ENCODE data around the gene WNT10A.

Gene WNT10A

DNA sequence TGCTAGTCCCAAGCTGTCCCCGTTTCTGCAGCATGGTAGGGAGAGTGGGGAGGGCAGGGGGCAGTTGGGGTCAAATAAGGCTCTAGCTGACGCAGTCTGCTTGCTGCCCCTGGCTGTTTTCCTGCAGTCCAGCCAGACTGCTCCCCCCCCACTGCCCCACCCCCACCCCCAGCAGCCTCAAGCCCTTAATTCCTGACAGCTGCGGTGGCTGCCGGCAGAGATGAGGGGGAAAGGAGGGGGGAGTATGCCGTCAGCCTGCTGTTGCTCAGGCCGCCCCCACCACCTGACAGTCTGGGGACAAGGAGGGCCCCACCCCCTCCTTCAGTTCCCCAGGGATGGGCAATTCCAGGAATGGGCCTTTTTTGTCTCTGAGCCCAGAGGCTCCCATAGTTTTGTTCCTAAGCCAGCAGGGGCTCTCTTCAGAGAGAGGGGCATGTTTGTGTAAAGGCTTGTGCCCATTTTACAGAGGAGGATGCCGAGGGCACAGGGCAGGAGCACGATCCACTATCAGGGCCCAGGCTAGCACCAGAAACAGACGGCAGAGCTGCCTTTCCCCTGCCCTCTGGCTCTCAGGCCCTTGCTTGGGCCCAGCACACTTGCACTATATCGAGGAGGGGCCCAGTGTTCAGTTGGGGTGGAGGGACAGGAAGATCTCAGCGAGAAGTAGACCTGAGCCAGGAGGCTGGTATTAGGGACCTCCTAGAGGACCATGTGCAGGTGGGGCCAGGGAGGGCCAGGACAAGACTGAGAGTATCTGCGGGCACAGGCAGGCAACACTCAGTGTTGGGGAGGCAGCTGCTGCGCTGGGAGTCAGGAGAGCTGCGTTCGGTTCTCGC, 1.5 kb upstream of the WNT10A start:
- no peak for DNase-seq

DNA sequence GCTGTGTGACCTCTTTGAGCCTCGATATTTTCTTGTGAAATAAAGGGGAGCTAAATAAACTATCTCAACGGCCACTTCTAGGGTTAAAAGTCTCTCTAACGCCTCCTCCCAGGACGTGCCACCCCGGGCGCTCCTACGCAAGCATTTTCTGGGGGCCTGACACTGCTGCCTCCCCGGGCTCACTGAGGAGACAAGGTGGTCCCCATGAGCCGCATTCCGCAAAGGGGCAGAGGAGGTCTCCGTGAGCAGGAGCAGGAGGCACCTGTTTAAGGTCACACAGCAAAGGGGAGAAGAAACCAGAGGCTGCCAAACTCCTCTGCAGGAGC, 913 bp upstream of the WNT10A start:
- DNase-seq: no peak

DNA sequence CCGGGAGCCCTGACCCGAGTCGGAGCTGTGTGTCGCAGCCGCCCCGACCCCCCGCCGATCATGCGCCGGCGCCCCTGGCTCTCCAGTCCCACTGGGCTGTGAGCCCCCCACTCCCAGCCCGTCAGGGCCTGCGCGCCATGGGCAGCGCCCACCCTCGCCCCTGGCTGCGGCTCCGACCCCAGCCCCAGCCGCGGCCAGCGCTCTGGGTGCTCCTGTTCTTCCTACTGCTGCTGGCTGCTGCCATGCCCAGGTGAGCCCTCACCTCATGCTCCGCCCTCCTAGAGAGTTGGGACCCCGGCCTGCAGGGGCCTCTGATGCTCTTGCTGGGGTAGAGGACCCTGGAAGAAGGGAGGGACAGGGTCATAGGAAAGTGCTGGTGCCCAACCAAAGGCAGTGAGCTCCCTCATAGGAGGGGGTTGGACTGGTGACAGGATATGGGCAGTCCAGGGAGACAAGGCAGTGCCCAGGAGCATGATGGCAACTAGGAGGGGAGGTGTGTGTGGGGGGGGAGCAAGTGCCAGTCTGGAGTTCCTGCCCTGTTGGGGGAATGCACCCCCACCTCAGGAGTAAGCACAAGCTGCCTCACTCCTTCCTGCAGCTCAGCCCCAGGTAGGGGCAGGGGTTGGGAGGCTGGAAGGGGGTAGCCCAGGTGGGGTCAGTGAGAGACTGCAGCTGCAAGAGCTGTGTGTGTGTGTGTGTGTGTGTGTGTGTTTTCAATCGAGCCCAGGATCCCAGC, 375 bp downstream of the WNT10A start:
- no peak for DNase-seq

DNA sequence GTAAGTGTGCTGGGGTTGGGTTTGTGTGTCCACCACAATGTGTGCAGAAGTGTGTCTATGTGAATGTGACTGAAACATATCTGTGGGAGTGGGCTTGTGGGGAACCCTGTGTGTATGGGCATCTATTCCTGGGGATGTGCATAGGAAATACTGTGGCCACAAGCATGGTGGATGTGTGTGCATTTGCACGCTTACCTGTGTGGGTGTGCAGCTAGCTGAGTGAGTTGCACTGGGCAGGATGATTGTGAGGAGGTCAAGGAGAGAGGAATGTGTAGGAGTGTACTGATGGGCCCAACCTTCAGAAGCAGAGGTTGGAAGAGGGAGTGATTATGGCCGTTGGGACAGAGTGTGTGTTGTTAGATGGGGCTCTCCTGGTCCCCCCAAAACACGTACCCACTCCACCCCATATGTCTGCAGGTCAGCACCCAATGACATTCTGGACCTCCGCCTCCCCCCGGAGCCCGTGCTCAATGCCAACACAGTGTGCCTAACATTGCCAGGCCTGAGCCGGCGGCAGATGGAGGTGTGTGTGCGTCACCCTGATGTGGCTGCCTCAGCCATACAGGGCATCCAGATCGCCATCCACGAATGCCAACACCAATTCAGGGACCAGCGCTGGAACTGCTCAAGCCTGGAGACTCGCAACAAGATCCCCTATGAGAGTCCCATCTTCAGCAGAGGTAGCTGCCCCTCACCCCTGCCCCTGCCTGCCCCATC, 1.2 kb downstream of the WNT10A start:
- DNase-seq: no peak

DNA sequence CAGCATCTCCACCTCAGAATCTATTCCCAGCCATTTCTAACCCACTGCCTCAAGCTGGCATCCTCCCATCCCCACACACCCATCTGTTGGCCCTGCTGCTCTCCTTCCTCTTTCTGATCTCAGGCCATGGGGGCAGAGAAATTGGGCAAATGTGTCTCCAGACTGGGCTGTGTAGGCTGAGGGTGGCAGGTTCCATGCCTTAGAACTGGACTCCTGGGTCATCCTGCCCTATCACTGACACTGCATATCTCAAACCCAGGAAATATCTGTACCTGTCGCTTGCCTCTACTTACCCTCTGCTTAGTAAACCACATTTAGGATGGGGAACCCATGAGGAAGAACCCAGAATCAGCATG, 1.8 kb downstream of the WNT10A start:
- no peak for DNase-seq

DNA sequence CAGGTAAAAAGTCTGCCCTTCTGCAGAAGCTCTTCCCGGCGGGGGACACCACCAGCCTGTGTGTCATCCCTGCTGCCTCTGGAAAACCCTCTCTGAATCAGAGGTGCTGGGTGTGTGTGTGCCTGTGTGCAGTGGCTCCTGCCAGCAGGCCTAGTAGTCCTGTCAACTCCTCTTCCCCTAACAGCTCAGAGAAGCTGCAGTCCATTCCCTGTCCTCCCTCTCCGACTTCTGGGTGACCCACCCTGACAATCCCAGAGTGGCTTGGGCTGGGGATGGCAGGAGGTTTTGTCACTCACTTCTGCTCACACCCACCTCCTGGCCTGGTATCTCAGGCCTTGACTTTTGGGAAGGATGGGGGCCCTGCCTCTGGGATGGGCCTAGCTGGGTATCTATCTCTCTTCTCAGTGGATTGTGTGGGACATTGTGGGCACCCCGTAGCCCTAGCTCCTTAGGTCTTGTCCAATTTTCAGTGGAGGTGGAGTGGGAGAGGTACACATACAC, 2.3 kb downstream of the WNT10A start:
- DNase-seq: no peak

DNA sequence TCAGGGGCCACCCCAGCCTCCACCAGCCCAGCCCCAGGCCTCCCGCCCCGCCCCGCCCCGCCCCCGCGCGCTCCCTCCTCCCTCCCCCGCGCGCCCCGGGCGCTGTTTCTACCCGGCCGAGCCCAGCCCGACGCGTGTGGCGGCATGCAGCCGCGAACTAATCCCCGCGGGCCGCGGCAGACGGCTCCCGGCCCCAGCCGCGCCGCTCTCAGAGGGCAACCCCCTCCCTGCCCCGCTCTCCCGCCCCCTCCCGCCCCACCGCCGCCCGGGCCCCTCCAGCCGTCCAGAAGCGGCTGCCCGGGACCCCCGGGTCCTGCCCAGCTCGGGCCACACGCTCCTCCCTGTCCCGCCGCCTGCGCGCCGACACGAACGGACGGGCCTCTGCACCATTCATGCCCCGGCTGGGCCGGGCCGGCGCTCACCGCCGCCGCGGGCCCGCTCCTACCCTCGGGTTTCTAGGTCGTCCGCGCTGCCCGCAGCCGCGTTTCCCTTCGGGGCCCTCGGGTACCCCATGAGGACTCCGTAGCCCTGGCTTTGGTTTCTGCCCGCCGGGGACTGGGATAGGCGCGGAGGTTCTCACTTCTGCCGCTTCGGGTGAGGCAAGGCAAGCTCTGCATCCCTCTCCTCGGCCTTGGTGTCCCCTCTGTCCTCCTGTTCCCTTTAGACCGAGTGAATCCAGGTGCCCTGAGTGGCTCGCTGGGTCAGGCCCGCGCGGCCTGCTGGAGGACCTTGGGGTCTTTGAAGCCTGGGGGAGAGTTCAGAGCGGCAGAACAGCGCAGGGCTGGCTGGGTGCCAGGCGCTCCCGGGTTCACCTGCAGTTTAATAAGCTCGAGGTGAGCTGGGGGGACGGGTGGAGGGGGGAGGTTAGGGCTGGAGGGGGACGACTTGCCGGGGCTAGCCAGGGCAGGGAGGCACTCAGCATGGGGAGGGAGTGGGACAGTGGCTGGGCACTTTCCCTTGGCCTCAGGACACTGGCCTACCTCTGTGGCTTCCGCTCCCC, 3.1 kb downstream of the WNT10A start:
- DNase-seq: no peak

DNA sequence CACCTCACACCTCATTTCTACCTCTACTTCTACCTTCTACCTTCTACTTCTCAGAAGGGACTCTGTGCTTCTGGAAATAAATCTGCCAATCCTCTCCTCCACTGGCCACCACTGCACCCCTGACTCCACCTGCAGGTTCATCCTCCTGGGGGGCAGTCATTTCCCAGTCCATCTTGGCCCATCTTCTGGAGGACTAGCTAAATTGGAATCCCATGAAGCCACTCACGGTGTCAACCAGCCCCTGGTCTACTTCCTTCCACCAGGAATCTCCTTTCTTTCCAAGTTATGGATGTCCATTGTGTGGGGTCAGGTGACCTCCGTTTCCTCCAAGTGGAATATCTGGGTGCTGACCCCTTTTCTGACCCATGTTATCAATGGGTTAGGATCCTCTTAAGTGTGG, 3.9 kb downstream of the WNT10A start:
- DNase-seq: no peak

DNA sequence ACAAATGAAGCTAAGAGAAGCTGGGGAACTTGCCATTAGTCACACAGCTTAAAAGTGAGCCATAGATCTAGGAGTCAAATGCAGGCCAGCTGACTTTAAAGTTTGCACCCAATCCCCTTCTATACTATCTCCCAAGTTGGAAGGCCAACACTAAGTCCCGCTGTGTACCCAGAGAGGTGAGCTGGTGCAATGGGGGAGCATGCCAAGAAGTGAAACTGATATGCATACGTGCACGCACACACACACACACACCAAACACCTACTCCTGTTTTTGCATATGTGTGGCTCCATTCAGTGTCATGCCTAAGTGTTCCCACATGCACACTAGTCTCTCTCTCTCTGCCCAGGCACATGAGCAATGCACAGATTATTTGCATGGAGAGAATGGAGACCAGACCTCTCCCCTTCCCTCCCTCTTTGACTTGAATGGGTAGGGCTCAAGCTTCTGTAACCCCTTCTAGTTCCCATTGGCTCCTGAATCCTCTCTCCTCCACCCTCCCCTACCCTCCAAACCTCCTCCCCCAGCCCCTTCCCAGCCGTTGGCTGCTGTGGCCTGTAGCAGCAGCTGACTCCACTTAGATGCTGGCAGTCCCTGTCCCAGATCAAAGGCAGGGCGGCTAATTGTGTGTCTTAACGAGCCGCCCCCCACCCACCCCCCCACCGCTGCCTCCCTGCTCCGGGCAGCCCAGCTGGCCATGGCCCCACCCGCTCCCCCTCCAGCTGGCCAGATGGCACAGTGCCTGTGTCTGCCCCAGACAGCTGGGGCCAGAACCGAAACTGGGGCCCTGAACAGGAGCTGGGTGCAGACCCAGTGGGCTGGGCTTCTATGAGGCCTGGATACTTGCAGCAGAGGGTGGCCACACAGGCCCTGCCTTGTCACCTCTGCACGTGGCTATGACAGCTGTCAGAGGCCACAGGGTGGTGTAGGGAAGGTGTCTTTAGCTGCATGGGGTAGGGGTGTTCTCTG, 5.6 kb downstream of the WNT10A start:
- no peak for DNase-seq

DNA sequence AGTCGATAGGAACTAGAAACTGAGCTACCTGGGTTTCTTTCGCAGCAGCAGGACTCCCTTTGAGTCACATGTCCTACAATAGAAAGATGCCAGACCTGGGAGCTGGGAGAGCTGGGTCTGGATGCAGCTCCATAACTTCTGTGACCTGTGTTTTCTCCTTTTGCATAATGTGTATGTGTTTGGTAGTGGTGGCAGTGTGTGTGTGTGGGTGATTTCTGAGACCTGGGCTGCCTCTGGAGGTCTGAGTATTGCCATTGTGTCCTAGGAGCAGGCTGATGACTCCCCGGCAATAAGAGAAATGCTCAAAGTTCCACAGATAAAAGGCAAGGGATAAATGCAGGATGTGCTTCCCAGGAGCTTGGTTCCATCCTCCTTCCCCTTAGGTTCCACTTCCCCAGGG, 6.4 kb downstream of the WNT10A start:
- no peak for DNase-seq

DNA sequence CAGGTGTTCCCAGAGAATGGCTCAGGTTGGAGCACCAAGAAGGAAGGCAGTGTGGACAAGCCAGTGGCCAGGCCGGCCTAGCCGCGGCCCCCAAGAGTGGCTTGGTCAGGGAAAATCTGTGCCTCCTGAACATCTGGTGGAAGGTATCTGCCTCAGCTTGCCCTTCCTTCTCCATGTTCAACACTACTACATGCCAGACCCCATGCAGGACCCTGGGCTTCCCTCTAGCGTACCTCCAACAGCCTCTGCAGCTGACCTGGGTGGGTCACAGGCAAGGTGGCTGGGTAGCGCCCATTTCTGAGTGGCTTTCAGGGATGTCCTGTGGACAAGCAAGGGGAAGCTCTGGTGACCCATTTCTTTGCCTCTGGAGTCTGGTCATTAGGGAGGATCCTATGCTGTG, 7.7 kb downstream of the WNT10A start:
- no peak for DNase-seq

DNA sequence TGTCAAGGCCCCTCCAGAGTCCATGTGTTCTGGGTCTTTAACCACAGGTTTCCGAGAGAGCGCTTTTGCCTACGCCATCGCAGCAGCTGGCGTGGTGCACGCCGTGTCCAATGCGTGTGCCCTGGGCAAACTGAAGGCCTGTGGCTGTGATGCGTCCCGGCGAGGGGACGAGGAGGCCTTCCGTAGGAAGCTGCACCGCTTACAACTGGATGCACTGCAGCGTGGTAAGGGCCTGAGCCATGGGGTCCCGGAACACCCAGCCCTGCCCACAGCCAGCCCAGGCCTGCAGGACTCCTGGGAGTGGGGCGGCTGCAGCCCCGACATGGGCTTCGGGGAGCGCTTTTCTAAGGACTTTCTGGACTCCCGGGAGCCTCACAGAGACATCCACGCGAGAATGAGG, 9.3 kb downstream of the WNT10A start:
- DNase-seq: no peak

DNA sequence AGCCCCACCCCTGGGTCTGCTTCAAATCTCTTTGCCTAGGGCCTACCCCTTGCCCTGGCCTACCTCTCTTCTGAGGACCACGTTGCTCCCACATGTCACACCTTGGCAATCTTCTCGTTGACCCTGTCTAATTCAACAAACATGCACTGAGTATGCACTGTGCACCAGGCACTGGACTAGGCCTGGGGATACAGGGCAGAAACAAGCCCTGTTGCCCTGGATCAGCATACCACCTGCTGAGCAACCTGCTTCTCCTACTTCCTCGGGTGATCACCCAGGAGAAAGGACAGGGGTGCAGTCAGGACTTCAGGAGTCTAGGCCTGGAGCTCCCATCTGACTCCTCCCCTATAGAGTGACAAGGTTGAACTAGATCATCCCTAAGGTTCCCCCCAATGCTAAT, 9.7 kb downstream of the WNT10A start:
- DNase-seq: no peak

DNA sequence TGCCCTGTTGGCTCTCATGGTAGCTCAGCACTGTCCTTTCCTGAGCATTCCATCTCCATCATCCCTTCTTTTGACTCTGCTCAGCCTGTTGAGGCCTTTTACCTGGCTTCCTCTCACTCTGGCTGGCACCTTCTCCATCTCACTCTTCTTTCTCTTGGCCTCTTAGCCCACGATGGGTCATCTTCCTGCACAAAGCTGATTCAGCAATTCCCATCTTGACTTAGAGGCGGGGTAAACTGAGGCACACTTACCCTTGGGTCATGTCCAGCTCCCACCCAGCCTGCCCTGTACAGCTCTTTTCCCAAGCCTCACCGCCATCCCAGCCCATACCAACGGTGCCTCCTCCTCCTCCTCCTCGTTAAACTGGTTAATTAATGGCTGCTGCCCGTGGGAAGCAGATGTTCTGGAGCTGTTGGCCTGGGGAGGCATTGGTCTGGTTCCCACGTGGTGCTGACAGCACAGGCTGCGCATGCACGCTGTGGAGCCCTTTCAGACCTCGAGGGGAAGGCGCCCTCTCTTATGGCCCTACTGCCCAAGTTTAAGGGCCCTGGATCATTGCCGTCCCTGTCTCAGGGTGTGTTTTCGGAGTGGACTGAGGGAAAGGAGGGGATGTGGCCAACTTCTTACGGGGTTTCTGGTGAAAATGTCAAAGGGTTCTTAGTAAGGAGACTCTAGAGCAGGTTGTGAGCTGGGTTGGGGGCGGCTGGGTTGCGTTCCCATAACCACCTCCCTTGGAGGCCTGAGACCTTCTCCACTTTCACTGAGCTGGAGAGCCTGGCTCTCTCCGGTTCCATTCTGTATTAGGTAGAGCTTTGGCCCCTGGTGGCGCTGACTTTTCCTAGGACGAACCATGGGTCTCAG, 10.9 kb downstream of the WNT10A start:
- DNase-seq: no peak

DNA sequence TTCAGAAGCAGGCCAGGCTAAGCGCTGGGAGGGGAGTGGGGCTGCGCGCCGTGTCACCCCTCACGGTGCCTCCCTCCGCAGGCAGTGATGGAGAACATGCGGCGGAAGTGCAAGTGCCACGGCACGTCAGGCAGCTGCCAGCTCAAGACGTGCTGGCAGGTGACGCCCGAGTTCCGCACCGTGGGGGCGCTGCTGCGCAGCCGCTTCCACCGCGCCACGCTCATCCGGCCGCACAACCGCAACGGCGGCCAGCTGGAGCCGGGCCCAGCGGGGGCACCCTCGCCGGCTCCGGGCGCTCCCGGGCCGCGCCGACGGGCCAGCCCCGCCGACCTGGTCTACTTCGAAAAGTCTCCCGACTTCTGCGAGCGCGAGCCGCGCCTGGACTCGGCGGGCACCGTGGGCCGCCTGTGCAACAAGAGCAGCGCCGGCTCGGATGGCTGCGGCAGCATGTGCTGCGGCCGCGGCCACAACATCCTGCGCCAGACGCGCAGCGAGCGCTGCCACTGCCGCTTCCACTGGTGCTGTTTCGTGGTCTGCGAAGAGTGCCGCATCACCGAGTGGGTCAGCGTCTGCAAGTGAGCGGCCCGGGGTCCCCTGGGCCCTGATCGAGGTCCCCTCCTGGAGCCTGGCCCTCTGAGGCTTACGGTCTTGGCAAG, 12.2 kb downstream of the WNT10A start:
- DNase-seq: peak; percentile 45

DNA sequence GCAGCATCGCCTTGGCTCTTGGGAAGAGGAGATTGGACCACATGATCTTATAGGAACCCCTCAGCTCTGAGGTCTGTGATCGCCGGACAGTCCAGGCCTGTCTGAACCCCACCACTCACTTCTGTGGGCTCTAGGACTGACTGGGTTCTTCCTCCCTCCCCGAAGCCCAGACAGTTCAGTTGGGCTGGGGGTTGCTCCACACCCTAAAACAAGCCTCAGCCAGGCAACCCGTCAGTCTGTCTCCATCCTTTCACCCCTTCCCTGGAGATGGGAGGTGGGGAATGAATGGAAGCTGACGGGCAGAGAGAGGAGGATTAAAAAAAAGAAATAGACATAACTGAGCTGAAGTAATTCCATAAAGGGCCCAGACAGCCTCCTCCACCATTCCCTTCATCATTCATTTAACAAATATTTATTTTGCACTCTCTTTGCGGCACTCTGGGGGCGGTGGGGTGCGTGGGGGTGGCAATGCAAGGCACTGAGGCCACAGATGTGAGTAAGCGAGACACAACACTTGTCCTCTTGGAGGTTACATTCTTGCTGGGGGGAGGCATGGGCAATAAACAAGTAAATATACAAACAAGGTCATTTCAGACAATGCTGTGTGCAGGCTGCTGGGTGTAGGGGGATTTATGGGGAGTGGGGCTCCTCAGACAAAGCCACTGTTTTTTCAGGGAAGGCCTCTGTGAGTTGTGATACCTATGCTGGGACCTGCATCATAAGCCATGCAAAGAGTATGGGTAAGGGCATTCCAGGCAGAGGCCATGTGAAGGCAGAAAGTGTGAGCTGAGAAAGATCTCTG, 12.9 kb downstream of the WNT10A start:
- DNase-seq: no peak

DNA sequence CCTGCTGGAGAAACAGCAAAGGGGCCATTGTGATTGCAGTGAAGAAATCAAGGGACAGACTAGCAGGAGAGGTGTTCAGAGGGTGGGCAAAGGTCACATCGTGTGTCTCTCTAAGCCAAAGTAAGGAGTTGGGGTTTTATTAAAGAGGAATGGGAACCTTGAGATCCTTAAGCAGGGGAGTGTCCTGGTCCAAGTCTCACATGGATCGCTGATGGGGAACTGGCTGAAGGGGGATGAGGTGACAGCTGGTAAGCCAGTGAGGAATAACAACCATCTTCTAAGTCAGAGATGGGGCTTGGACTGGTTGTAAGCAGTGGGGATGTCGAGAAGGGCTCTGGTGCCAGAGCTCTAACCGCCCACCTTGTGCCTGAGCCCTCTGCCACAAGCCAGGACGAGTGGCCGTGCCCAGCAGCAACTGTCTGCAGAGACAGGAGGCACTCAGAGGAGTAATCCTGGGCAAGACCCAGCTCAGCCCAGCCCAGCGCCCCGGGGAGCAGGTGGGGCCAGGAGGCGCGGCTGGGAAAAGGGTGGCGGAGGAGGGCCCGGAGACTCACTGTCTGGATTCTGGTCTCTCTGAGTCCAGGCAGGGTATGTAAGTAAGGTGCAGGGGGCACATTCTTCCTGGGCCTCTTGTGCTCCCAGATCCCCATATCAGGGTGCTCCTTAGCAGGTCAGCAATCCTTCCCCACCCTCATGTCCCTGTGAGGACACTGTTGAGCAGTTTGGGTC, 13.7 kb downstream of the WNT10A start:
- DNase-seq: no peak

DNA sequence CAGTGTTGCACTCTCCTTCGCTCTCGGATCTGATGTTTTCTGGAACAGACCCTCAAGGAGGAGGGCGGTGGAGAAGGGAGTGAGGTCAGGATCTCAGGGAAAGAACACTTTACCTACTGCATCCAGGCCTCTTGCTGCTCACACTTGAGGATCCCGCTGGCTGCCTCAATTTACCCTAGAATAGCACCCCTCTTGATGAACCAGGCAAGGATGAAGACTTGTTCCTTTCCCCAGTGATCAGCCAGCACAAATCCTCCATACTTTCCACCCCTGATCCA, 14.2 kb downstream of the WNT10A start:
- no peak for DNase-seq

DNA sequence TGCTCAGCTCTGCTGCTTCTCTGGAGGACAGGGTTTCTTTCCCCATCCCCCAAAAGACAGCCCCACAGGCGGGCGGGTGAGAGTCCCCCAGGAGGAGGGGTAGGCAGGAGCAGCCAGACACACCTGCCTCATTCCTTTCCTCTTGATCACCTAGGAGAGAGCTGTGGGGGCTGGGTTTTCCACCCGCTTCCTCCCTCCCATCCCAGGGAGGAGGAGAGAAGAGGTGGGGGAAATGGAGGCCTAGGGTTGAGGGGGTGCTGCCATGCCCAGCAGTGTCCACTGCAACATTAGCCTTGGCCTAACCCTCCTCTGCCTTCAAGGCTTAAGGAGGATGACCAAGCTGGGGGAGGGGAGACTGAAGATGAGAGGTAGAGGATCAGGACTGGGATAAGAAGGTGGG, 14.7 kb downstream of the WNT10A start:
- no peak for DNase-seq

All from NCI-H2081 treated with DMSO at 0.1 percent for 48 hours (cell line).